ENCODE measurements around the gene CKAP4.

CKAP4 gene

GRCh38 chr12:106239241-106239950, 8.4 kb downstream of the CKAP4 start:
- TF ChIP-seq, protein P1, sequence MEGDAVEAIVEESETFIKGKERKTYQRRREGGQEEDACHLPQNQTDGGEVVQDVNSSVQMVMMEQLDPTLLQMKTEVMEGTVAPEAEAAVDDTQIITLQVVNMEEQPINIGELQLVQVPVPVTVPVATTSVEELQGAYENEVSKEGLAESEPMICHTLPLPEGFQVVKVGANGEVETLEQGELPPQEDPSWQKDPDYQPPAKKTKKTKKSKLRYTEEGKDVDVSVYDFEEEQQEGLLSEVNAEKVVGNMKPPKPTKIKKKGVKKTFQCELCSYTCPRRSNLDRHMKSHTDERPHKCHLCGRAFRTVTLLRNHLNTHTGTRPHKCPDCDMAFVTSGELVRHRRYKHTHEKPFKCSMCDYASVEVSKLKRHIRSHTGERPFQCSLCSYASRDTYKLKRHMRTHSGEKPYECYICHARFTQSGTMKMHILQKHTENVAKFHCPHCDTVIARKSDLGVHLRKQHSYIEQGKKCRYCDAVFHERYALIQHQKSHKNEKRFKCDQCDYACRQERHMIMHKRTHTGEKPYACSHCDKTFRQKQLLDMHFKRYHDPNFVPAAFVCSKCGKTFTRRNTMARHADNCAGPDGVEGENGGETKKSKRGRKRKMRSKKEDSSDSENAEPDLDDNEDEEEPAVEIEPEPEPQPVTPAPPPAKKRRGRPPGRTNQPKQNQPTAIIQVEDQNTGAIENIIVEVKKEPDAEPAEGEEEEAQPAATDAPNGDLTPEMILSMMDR (IDR thresholded peaks at IDR 0.05; ENCODE audit: low read depth, low read length, poor library complexity, severe bottlenecking) = no peak
- no peak for TF ChIP-seq EZH2phosphoT487 (IDR thresholded peaks at IDR 0.05; ENCODE audit: borderline replicate concordance, low read length)
- Histone ChIP-seq H3K9me2 (replicated peaks; ENCODE audit: control insufficient read depth, low read length) (no peaks in the 10 kb centered on the region), H3K27ac (ENCODE audit: low read depth, low read length) (no peak overlapping the region), H4K20me1 (ENCODE audit: control insufficient read depth, insufficient read depth, low read depth, low read length) (no peaks in the 10 kb centered on the region), H3K4me2 (ENCODE audit: low read length) (no peak overlapping the region), H3K36me3 (ENCODE audit: control insufficient read depth, low read length) (no peaks in the 10 kb centered on the region), H3F3A (ENCODE audit: control insufficient read depth, insufficient read depth) (0 out of 2 replicates have a peak, but pooled peaks cover 3% of the 10 kb centered on the region), H3K4me3 (ENCODE audit: low read length) (no peak overlapping the region), H3K9me3 (ENCODE audit: control insufficient read depth, insufficient read depth, low read length) (no peaks in the 10 kb centered on the region), H3K79me2 (ENCODE audit: control insufficient read depth, low read length) (no peaks in the 10 kb centered on the region), H3K4me1 (ENCODE audit: control insufficient read depth, low read length) (no peaks in the 10 kb centered on the region), H3K27me3 (ENCODE audit: control insufficient read depth, low read length) (no peaks in the 10 kb centered on the region)

DNA sequence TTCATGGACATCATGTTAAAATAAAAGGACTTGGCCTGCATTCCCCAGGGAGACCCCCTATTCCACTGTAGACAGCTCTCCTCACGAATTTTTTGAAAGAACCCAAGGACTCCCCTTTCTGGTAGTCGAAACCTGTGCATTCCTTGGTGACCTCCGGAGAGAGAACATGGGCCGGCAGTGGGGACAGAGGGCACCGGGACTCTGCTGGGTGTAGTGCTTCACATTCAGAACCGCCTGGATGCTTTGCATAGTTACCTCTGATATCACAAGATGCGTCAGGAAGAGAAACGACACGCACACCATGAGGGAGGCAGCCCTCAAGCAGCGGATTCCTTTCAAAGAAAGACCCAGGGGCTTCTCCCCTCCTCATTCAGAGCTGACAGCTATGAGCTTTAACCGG, 9.7 kb downstream of the CKAP4 start:
- TF ChIP-seq EZH2phosphoT487 (IDR thresholded peaks at IDR 0.05; ENCODE audit: borderline replicate concordance, low read length) = no peak
- TF ChIP-seq, protein P1 (IDR thresholded peaks at IDR 0.05; ENCODE audit: low read depth, low read length, poor library complexity, severe bottlenecking) = no peak
- H3K79me2 ChIP-seq (ENCODE audit: control insufficient read depth, low read length) = no peaks in the 10 kb centered on the region
- H3K9me3 ChIP-seq (ENCODE audit: control insufficient read depth, insufficient read depth, low read length) = no peaks in the 10 kb centered on the region
- no peaks in the 10 kb centered on the region for H3K9me2 ChIP-seq (replicated peaks; ENCODE audit: control insufficient read depth, low read length)
- no peaks in the 10 kb centered on the region for H3F3A ChIP-seq (ENCODE audit: control insufficient read depth, insufficient read depth)
- H3K4me3 ChIP-seq (ENCODE audit: low read length) = no peak overlapping the region
- no peaks in the 10 kb centered on the region for H3K36me3 ChIP-seq (ENCODE audit: control insufficient read depth, low read length)
- H3K27ac ChIP-seq (ENCODE audit: low read depth, low read length) = no peak overlapping the region
- no peak overlapping the region for H3K4me2 ChIP-seq (ENCODE audit: low read length)
- no peaks in the 10 kb centered on the region for H4K20me1 ChIP-seq (ENCODE audit: control insufficient read depth, insufficient read depth, low read depth, low read length)
- no peaks in the 10 kb centered on the region for H3K27me3 ChIP-seq (ENCODE audit: control insufficient read depth, low read length)
- H3K4me1 ChIP-seq (ENCODE audit: control insufficient read depth, low read length) = no peaks in the 10 kb centered on the region

GRCh38 chr12:106235770-106236169, 12.1 kb downstream of the CKAP4 start:
- H3K27ac ChIP-seq (ENCODE audit: low read depth, low read length) = no peak overlapping the region
- H3F3A ChIP-seq (ENCODE audit: control insufficient read depth, insufficient read depth) = no peaks in the 10 kb centered on the region
- no peak overlapping the region for H3K4me3 ChIP-seq (ENCODE audit: low read length)
- H3K36me3 ChIP-seq (ENCODE audit: control insufficient read depth, low read length) = no peaks in the 10 kb centered on the region
- H4K20me1 ChIP-seq (ENCODE audit: control insufficient read depth, insufficient read depth, low read depth, low read length) = no peaks in the 10 kb centered on the region
- no peaks in the 10 kb centered on the region for H3K4me1 ChIP-seq (ENCODE audit: control insufficient read depth, low read length)
- no peaks in the 10 kb centered on the region for H3K79me2 ChIP-seq (ENCODE audit: control insufficient read depth, low read length)
- H3K9me3 ChIP-seq (ENCODE audit: control insufficient read depth, insufficient read depth, low read length) = no peaks in the 10 kb centered on the region
- no peak overlapping the region for H3K4me2 ChIP-seq (ENCODE audit: low read length)
- no peaks in the 10 kb centered on the region for H3K9me2 ChIP-seq (replicated peaks; ENCODE audit: control insufficient read depth, low read length)
- no peaks in the 10 kb centered on the region for H3K27me3 ChIP-seq (ENCODE audit: control insufficient read depth, low read length)
- TF ChIP-seq, protein P1 (IDR thresholded peaks at IDR 0.05; ENCODE audit: low read depth, low read length, poor library complexity, severe bottlenecking) = no peak
- TF ChIP-seq EZH2phosphoT487 (IDR thresholded peaks at IDR 0.05; ENCODE audit: borderline replicate concordance, low read length) = no peak

Measured in DOHH2 (cell line).